H1 (cell line): Measurements from ENCODE around the gene TNC. TPM values are rescaled to one million over a fixed set of nuclear protein-coding genes. Genes with fewer than 3 reads are reported as not detected.

Experiments
- E2F6 ChIP-seq: IDR thresholded peaks from 2 replicates; pipeline ENCODE4 v1.6.1; 2012; ENCODE audit warnings: inconsistent platforms
- ZNF274 ChIP-seq: IDR thresholded peaks from 2 replicates; pipeline ENCODE4 v1.7.0; 2012; ENCODE audit warnings: low read length, borderline replicate concordance; ENCODE audit errors: extremely low read depth
- polyA plus RNA-seq, 7 experiments: library from polyadenylated mRNA; depleted of rRNA in 3 of 7; stranded (reverse) in 5 of 7; unstranded in 2 of 7; fragments of >200 nt in 5 of 7; fragments of 200-250 nt in 2 of 7; gene quantifications; 1 replicate in 5 of 7; 2 replicates in 1 of 7; 4 replicates in 1 of 7; pipeline versions ENCODE4 v1.2.1 to v1.2.3, GENCODE V29; 2011 to 2013; ENCODE audit warnings: missing spikeins in 2 of 7, mixed read lengths in 2 of 7
- total RNA-seq: library from RNA; stranded (reverse); fragmentation: NEBNext Ultra II Directional; extraction: Animal tissue kit (Norgen Biotek cat#: 25700); gene quantifications from 2 replicates; pipeline ENCODE4 v1.2.1, GENCODE V29; 2021

The TNC gene
- total and polyA plus RNA-seq, 2 of the 8 experiments (the other 6 are each of a cell fraction or from before 2014, with no cell fraction given), result 6.2 to 11.4 TPM

GRCh38 chr9:115134941-115135340, 17.0 kb upstream of the TNC start (continued):
- TF ChIP-seq E2F6 (no peak), ZNF274 (no peak)
